GM12878 (cell line): Measurements from ENCODE around the gene MXRA7. TPM values are rescaled to one million over a fixed set of nuclear protein-coding genes. Genes with fewer than 3 reads are reported as not detected.

Experiments
- ATAC-seq: fragments of 200-7000 bp; cut with Tn5 transposase; 3 replicates; pipeline ENCODE4 v1.9.1; 2020; ENCODE audit warnings: mild to moderate bottlenecking, moderate library complexity
- BruUV-seq: library from RNA; stranded (reverse); fragments of 400-500 nt; replicated peaks from 2 replicates; lab custom pipeline; 2021; lab: Mats Ljungman, UMichigan
- CTCF ChIA-PET: fragments of 300-600 bp; sonication (Branson Sonifier 250); formaldehyde crosslinking; extraction: SDS; loops from one replicate; lab custom pipeline; 2021; ENCODE audit warnings: inconsistent platforms; lab: Yijun Ruan, JAX
- POLR2A ChIA-PET: fragments of 350-600 bp; formaldehyde crosslinking; extraction: SDS; loops from one replicate; lab custom pipeline; 2021; ENCODE audit warnings: inconsistent platforms; lab: Charles Lee
- RAD21 ChIA-PET: fragments of 300-600 bp; sonication (Branson Sonifier 250); formaldehyde crosslinking; loops from one replicate; lab custom pipeline; 2023; ENCODE audit warnings: antibody characterized with exemption; ENCODE audit not compliant: unreplicated experiment; lab: Charles Lee
- SMC1A ChIA-PET: fragments of 300-600 bp; sonication (Branson Sonifier 250); formaldehyde crosslinking; loops from one replicate; lab custom pipeline; 2023; ENCODE audit not compliant: unreplicated experiment, uncharacterized antibody; lab: Charles Lee
- DNase-seq: peaks from one replicate; pipeline ENCODE4 v3.0.0-alpha.2; 2011; ENCODE audit warnings: low read depth, low spot score
- FAIRE-seq: peaks from 3 replicates; lab custom pipeline; 2011; peaks lifted over from hg19 to GRCh38; lab: Jason Lieb, UNC
- H2AFZ ChIP-seq: 2 replicates; pipeline ENCODE4 v1.6.0; 2011; ENCODE audit warnings: low read depth, low read length, control low read depth; ENCODE audit not compliant: control insufficient read depth
- H3K27ac ChIP-seq: 2 replicates; pipeline ENCODE4 v1.5.1; 2011; ENCODE audit warnings: control low read depth; ENCODE audit not compliant: control insufficient read depth, insufficient read depth
- H3K27me3 ChIP-seq, 2 experiments: replicated peaks in 1 of 2; 2 replicates each; pipeline versions ENCODE4 v1.6.0 to v1.6.1; 2011; ENCODE audit warnings: low read length in 1 of 2; ENCODE audit not compliant: control insufficient read depth in 2 of 2, insufficient read depth in 2 of 2
- H3K36me3 ChIP-seq, 2 experiments: 2 replicates each; pipeline ENCODE4 v1.5.1; 2011; ENCODE audit warnings: low read length in 1 of 2; ENCODE audit not compliant: control insufficient read depth in 2 of 2, insufficient read depth in 2 of 2
- H3K4me1 ChIP-seq: 2 replicates; pipeline ENCODE4 v1.6.1; 2011; ENCODE audit warnings: mild to moderate bottlenecking, low read length, moderate library complexity, mixed read lengths; ENCODE audit not compliant: control insufficient read depth, insufficient read depth
- H3K4me2 ChIP-seq: 2 replicates; pipeline ENCODE4 v1.6.0; 2011; ENCODE audit warnings: control low read depth; ENCODE audit not compliant: control insufficient read depth, insufficient read depth
- H3K4me3 ChIP-seq: fragments of 200-600 bp; sonication (generic); 2 replicates; pipeline ENCODE4 v1.5.1; 2016
- H3K79me2 ChIP-seq: 2 replicates; pipeline ENCODE4 v1.6.0; 2011; ENCODE audit warnings: low read length; ENCODE audit not compliant: control insufficient read depth, insufficient read depth
- H3K9ac ChIP-seq: 2 replicates; pipeline ENCODE4 v1.8.0; 2011; ENCODE audit warnings: low read length, control low read depth, mixed read lengths; ENCODE audit not compliant: control insufficient read depth, insufficient read depth
- H3K9me3 ChIP-seq: replicated peaks from 3 replicates; pipeline ENCODE4 v1.5.1; 2011; ENCODE audit warnings: mild to moderate bottlenecking, low read length; ENCODE audit not compliant: control insufficient read depth, insufficient read depth
- H4K20me1 ChIP-seq: 2 replicates; pipeline ENCODE4 v1.6.0; 2011; ENCODE audit not compliant: control insufficient read depth, insufficient read depth
- ATF2 ChIP-seq: IDR thresholded peaks from 2 replicates; pipeline ENCODE4 v1.6.1; 2012; ENCODE audit warnings: low read length, inconsistent platforms
- BHLHE40 ChIP-seq, 2 experiments: fragments of 450-650 bp in 1 of 2; IDR thresholded peaks; 2 replicates each; pipeline ENCODE4 v1.6.1; 2011 to 2017; ENCODE audit warnings: low read depth in 2 of 2, borderline replicate concordance in 1 of 2, improper control_type of control experiment in 1 of 2, low read length in 1 of 2, mild to moderate bottlenecking in 1 of 2
- CREM ChIP-seq: IDR thresholded peaks from 2 replicates; pipeline ENCODE4 v1.6.1; 2014; ENCODE audit warnings: antibody characterized with exemption, low read depth
- E2F4 ChIP-seq: IDR thresholded peaks from 2 replicates; pipeline ENCODE4 v1.6.1; 2012; ENCODE audit warnings: low read depth, low read length, improper control_type of control experiment
- E2F8 ChIP-seq: fragments of 450-650 bp; IDR thresholded peaks from 2 replicates; pipeline ENCODE4 v1.6.1; 2018; ENCODE audit warnings: mild to moderate bottlenecking, low read depth, moderate library complexity; ENCODE audit not compliant: partially characterized antibody
- ETV6 ChIP-seq, 2 experiments: fragments of 450-650 bp in 1 of 2; IDR thresholded peaks in 1 of 2; conservative IDR thresholded peaks in 1 of 2; 2 replicates each; pipeline ENCODE4 v1.6.1; 2014; ENCODE audit warnings: antibody characterized with exemption in 1 of 2, borderline replicate concordance in 1 of 2, low read depth in 1 of 2, mild to moderate bottlenecking in 1 of 2, moderate library complexity in 1 of 2
- HSF1 ChIP-seq: fragments of 150-350 bp; IDR thresholded peaks from 2 replicates; pipeline ENCODE4 v1.6.1; 2014; ENCODE audit warnings: mild to moderate bottlenecking, low read depth, low read length
- MLLT1 ChIP-seq: fragments of 450-650 bp; IDR thresholded peaks from 2 replicates; pipeline ENCODE4 v1.6.1; 2016; ENCODE audit warnings: mild to moderate bottlenecking
- NRF1 ChIP-seq: conservative IDR thresholded peaks from 2 replicates; pipeline ENCODE4 v1.6.1; 2011; ENCODE audit warnings: mild to moderate bottlenecking, low read depth, low read length, improper control_type of control experiment
- POU2F2 ChIP-seq: IDR thresholded peaks from 3 replicates; pipeline ENCODE4 v1.6.1; 2011; ENCODE audit warnings: low read depth, mild to moderate bottlenecking, low read length, borderline replicate concordance
- RAD51 ChIP-seq: fragments of 450-650 bp; IDR thresholded peaks from 2 replicates; pipeline ENCODE4 v1.6.1; 2016; ENCODE audit warnings: moderate library complexity, mild to moderate bottlenecking, inconsistent platforms
- SIX5 ChIP-seq: IDR thresholded peaks from 2 replicates; pipeline ENCODE4 v1.6.1; 2011; ENCODE audit warnings: mild to moderate bottlenecking, low read depth, low read length, moderate library complexity; ENCODE audit not compliant: severe bottlenecking
- SRF ChIP-seq, 2 experiments: IDR thresholded peaks; 2 replicates each; pipeline ENCODE4 v1.6.1; 2011; ENCODE audit warnings: low read depth in 2 of 2, low read length in 2 of 2, mild to moderate bottlenecking in 1 of 2, moderate library complexity in 1 of 2
- ZNF24 ChIP-seq: fragments of 450-650 bp; IDR thresholded peaks from 2 replicates; pipeline ENCODE4 v1.6.1; 2017; ENCODE audit warnings: antibody characterized with exemption, mild to moderate bottlenecking
- WGBS: methylation state at CpG from one replicate; pipeline ENCODE4 v1.1.6; 2016; ENCODE audit warnings: low lambda C conversion rate; ENCODE audit not compliant: insufficient replicate concordance, insufficient coverage; ENCODE audit errors: missing lambda C conversion rate; 5-methylcytosine and 5-hydroxymethylcytosine counted together
- in situ Hi-C: fragments of 300-500 bp; cut with MboI; formaldehyde crosslinking; loops from 9 replicates; pipeline ENCODE4 v1.14.3; 2018; ENCODE audit warnings: mixed read lengths
- intact Hi-C: fragments of 100-400 bp; cut with micrococcal nuclease; formaldehyde crosslinking; loops from one replicate; pipeline ENCODE4 v1.14.2; 2022; ENCODE audit not compliant: unreplicated experiment
- polyA plus RNA-seq, 11 experiments: library from polyadenylated mRNA; depleted of rRNA in 4 of 11; unstranded in 6 of 11; stranded (reverse) in 5 of 11; fragments of >200 nt; fragmentation: Nextera tagmentation in 4 of 11; fragmentation: Illumina TruSeq in 1 of 11; extraction: Ambion mirVana in 4 of 11; extraction: Trizol in 1 of 11; gene quantifications; 1 replicate in 1 of 11; 2 replicates in 10 of 11; pipeline versions ENCODE4 v1.2.1 to v1.2.3, GENCODE V29; 2011 to 2016; ENCODE audit warnings: inconsistent platforms in 2 of 11, missing spikeins in 2 of 11, low read depth in 1 of 11
- total RNA-seq, 4 experiments: library from RNA; depleted of rRNA in 3 of 4; stranded (reverse); fragments of >200 nt in 3 of 4; fragmentation: Illumina TruSeq in 1 of 4; extraction: Trizol in 1 of 4; gene quantifications; 2 replicates each; pipeline versions ENCODE4 v1.2.1 to v1.2.3, GENCODE V29; 2013 to 2021

MXRA7 gene
- total and polyA plus RNA-seq, 10 of the 15 experiments (the other 5 are each of a cell fraction or from before 2014, with no cell fraction given): 0.03 to 2.0 (median 0.33) TPM

GRCh38 chr17:76650504-76650903 is 60.3 kb downstream of the MXRA7 start (continued):
- TF ChIP-seq MLLT1: no peak
- TF ChIP-seq CREM: no peak
- no peak for TF ChIP-seq POU2F2
- TF ChIP-seq NRF1: no peak
- TF ChIP-seq BHLHE40 (IDR thresholded peaks at IDR 0.05; ENCODE audit: borderline replicate concordance in 1 of 2, low read depth in 2 of 2, low read length in 1 of 2): no peak
- no peak for TF ChIP-seq E2F8

- ChIA-PET POLR2A (no interaction called here), RAD21 (no interaction called here), SMC1A (no interaction called here), CTCF (no interaction called here)
- Histone ChIP-seq H3K4me1 (no peaks in the 10 kb centered on the region), H3K79me2 (no peaks in the 10 kb centered on the region), H3K27ac (no peak overlapping the region), H3K4me2 (no peak overlapping the region), H3K9me3 (no peaks in the 10 kb centered on the region; the same call in 1 of the 3 replicates), H4K20me1 (no peaks in the 10 kb centered on the region), H3K9ac (no peak overlapping the region), H3K27me3 (peaks cover 0 to 1% of the 10 kb centered on the region in 2 experiments; a peak in 2 of 4 replicates), H3K36me3 (no peaks in the 10 kb centered on the region), H2AFZ (no peak overlapping the region), H3K4me3 (no peak overlapping the region)
- no peak for FAIRE-seq
- no peak for ATAC-seq
- DNase-seq: no peak
- no TSS peak for BruUV-seq
- in situ Hi-C loops (no loop called here), intact Hi-C loops (no loop called here)
- WGBS: 0% methylated on average over 1 of the region's 1 CpG
- TF ChIP-seq HSF1: no peak
- no peak for TF ChIP-seq ZNF24
- no peak for TF ChIP-seq ATF2
- TF ChIP-seq ETV6 (conservative IDR thresholded peaks at IDR 0.05 in 1 of 2, IDR thresholded peaks at IDR 0.05 in 1 of 2; ENCODE audit: borderline replicate concordance in 1 of 2, low read depth in 1 of 2): no peak
- no peak for TF ChIP-seq E2F4
- no peak for TF ChIP-seq SIX5
- TF ChIP-seq RAD51: no peak
- TF ChIP-seq POU2F2: no peak
- no peak for TF ChIP-seq SRF (IDR thresholded peaks at IDR 0.05; ENCODE audit: low read depth in 2 of 2, low read length in 2 of 2)
Observed at GRCh38 chr17:76646712-76647111, 64.1 kb downstream of the MXRA7 start.
